ENCODE results near the gene PBX3. TPM values are rescaled to one million over a fixed set of nuclear protein-coding genes. Genes with fewer than 3 reads are reported as not detected.
A peak's percentile ranks its signal among the peaks of the same experiment; 100 is the strongest.

The PBX3 gene
- total and polyA plus RNA-seq, 9 of the 15 experiments (the other 6 are each of a cell fraction or from before 2014, with no cell fraction given) = 0.14 to 5.8 (median 0.92) TPM

GRCh38 chr9:125999504-125999881 lies 252.3 kb downstream of the PBX3 start:
- Histone ChIP-seq H3K4me3 (no peak overlapping the region), H3K27me3 (ENCODE audit: control insufficient read depth in 2 of 2, insufficient read depth in 2 of 2, low read length in 2 of 2) (peaks cover 7 to 66% of the 10 kb centered on the region in 2 experiments; a peak in 4 of 5 replicates), H3K9ac (ENCODE audit: insufficient read depth in 1 of 2, low read depth in 2 of 2, low read length in 2 of 2) (no peak overlapping the region), H2AFZ (ENCODE audit: low read depth, low read length) (no peak overlapping the region), H3K4me2 (ENCODE audit: insufficient read depth, low read length) (no peak overlapping the region), H4K20me1 (replicated peaks; ENCODE audit: control insufficient read depth, insufficient read depth, low read length) (no peaks in the 10 kb centered on the region), H3K9me3 (replicated peaks; ENCODE audit: control insufficient read depth, insufficient read depth, low read depth, low read length) (no peaks in the 10 kb centered on the region), H3K4me1 (replicated peaks in 1 of 2; ENCODE audit: control insufficient read depth in 2 of 2, insufficient read depth in 2 of 2, low read length in 2 of 2) (no peaks in the 10 kb centered on the region), H3K9me1 (ENCODE audit: control insufficient read depth, insufficient read depth, low read length) (no peaks in the 10 kb centered on the region), H3K27ac (ENCODE audit: extremely low read depth, low read depth, low read length) (no peak overlapping the region), H3K79me2 (ENCODE audit: control insufficient read depth, insufficient read depth, low read length) (no peaks in the 10 kb centered on the region), H3K36me3 (ENCODE audit: control insufficient read depth, insufficient read depth, low read length) (no peaks in the 10 kb centered on the region)
- in situ Hi-C loops (cut with MboI) (no loop called here), intact Hi-C loops (cut with micrococcal nuclease) (no loop called here)
- ATAC-seq (no peak), DNase-seq (ENCODE audit: extremely low read depth in 1 of 4, low spot score in 3 of 4) (no peak), FAIRE-seq (no peak)
- 0 out of 2 replicates have a peak, but pooled peaks have one; percentile 26 for TF ChIP-seq ADNP (tag; IDR thresholded peaks at IDR 0.05)
- no peak for TF ChIP-seq NFYB (IDR thresholded peaks at IDR 0.05; ENCODE audit: extremely low read depth, insufficient read length)
- TF ChIP-seq RBM25 (IDR thresholded peaks at IDR 0.05; ENCODE audit: low read depth, low read length, severe bottlenecking) = peak; percentile 77
- 0 out of 2 replicates have a peak, but pooled peaks have one; percentile 37 for TF ChIP-seq ZNF740 (CRISPR knock-in tag; IDR thresholded peaks at IDR 0.05)
- TF ChIP-seq ZNF740 (tag; IDR thresholded peaks at IDR 0.05) = no peak
- TF ChIP-seq STAT6 (CRISPR knock-in tag; IDR thresholded peaks at IDR 0.05) = no peak
- TF ChIP-seq RBBP5 (IDR thresholded peaks at IDR 0.05; ENCODE audit: borderline replicate concordance, insufficient read depth, low read length, poor library complexity, severe bottlenecking) = no peak
- 0% methylated on average over 1 of the region's 2 CpGs for WGBS (ENCODE audit: insufficient coverage, low coverage, missing lambda C conversion rate)
- no TSS peak for BruUV-seq (replicated peaks)
- CTCF ChIA-PET (ENCODE audit: low intra/inter-chr PET ratio) = no interaction called here
- POLR2A ChIA-PET = no interaction called here
